H7 (cell line): Measurements from ENCODE around the gene ZSWIM4. TPM values are rescaled to one million over a fixed set of nuclear protein-coding genes. Genes with fewer than 3 reads are reported as not detected.
"Not testable (repeated sequence)": the region's sequence is repeated elsewhere in the genome, so short reads cannot be mapped to it uniquely, and the experiment has no call there.

Source experiments
- DNase-seq: peaks from one replicate; pipeline ENCODE4 v3.0.0; 2012
- H3K27me3 ChIP-seq: 2 replicates; pipeline ENCODE4 v1.6.0; 2011; ENCODE audit warnings: mild to moderate bottlenecking, low read length; ENCODE audit not compliant: control insufficient read depth, insufficient read depth
- H3K36me3 ChIP-seq: replicated peaks from 2 replicates; pipeline ENCODE4 v1.5.1; 2011; ENCODE audit warnings: low read length; ENCODE audit not compliant: control insufficient read depth, insufficient read depth
- H3K4me3 ChIP-seq: 2 replicates; pipeline ENCODE4 v1.5.1; 2011; ENCODE audit warnings: low read depth, mild to moderate bottlenecking, control low read depth, low read length, moderate library complexity; ENCODE audit not compliant: insufficient read depth
- total RNA-seq: library from RNA; depleted of rRNA; stranded (reverse); fragments of >200 nt; shearing (Covaris generic); gene quantifications from 2 replicates; pipeline ENCODE4 v1.2.3, GENCODE V29; 2014

ZSWIM4 gene
- total RNA-seq, 1 experiment from 2014 or later: 18.3 TPM

DNA sequence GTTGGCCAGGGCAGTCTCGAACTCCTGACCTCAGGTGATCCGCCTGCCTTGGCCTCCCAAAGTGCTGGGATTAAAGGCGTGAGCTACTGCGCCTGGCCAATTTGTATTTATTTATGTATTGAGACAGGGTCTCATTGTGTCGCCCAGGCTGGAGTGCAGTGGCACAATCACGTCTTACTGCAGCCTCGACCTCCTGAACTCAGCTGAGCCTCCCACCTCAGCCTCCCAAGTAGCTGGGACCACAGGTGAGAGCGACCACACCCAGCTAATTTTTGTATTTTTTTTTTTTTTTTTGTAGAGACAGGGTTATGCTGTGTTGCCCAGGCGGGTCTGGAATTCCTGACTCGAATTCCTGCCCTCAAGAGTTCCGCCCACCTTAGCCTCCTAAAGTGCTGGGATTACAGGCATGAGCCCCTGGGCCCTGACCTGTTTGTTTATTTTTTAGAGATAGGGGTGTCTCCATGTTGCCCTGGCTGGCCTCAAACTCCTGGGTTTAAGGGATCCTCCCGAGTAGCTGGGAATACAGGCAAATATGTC is 57.0 kb downstream of the ZSWIM4 start:
- not testable (repeated sequence) for DNase-seq, H3K4me3 ChIP-seq, H3K36me3 ChIP-seq, H3K27me3 ChIP-seq

DNA sequence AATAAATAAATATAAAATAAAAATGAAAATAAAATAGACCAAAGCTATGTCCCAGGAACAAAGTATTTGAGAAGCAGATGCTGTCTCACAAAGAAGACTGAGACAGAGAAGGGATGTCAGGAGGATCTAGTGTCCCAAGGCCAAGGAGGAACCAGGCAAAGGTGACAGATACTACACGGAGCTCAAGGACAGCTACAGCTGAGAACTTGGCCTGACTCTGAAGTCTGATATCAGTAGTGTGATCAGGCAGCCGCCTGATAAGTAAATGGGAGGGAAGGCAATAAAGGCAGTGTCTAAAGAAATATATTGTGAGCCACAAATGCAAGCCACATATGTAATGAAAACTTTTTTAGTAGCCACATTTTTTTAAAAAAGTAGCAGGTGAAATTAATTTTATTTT is 61.3 kb downstream of the ZSWIM4 start:
- Histone ChIP-seq H3K4me3 (no peak overlapping the region), H3K36me3 (no peaks in the 10 kb centered on the region), H3K27me3 (no peaks in the 10 kb centered on the region)
- DNase-seq: no peak

DNA sequence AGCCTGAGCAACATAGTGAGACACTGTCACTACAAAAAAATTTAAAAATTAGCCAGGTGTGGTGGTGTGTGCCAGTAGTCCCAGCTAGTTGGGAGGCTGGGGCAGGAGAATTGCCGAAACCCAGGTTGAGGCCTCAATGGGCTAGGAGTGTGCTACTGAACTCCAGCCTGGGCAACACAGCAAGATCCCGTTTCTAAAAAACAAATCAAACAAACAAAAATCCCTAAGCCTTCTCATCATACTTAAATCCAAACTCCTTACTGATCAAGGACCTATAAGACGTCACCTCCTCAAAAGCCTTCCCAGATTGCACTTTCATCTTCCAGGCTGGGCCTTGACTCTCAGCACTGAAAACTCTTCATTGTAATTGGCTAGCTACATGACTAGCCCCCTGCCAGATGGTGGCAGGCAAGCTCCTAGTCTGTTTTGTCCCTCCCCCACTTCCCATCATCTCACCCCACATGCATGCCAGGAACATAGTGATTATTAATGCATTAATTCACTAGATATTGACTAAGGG is 64.2 kb downstream of the ZSWIM4 start:
- DNase-seq: peak; percentile 51
- H3K36me3 ChIP-seq: no peaks in the 10 kb centered on the region

DNA sequence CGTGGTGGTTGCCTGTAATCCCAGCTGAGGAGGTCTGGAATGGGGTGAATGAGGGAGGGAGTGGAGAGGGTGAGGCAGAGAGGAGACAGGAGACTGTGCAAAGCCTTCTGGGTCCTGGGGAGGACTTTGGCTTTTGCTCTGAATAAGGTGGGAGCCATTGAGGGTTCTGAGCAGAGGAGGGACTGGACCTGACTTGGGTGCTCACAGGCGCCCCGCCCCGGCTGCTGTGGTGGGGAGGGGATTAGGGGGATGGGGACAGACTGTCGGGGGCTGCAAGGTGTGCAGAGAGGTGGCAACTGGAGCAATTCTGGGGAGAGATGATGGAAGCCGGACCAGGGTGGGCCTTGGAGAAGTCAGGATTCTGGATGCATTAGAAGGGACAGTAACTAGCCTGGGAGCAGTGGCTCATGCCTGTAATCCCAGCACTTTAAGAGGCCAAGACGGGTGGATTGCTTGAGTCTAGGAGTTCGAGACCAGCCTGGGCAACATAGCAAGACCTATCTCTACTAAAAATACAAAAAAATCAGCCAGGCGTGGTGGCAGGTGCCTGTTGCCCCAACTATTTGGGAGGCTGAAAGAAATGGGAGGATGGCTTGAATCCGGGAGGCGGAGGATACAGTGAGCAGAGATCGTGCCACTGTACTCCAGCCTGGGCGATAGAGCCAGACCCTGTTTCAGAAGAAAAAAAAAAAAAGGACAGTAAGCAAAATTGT is 65.6 kb downstream of the ZSWIM4 start:
- Histone ChIP-seq H3K36me3 (no peaks in the 10 kb centered on the region), H3K4me3 (no peak overlapping the region), H3K27me3 (peaks cover 18% of the 10 kb centered on the region)
- peak; percentile 18 for DNase-seq

More for the DNA sequence above, 64.2 kb downstream of the ZSWIM4 start:
- Histone ChIP-seq H3K27me3 (peaks cover 8% of the 10 kb centered on the region), H3K4me3 (no peak overlapping the region)

DNA sequence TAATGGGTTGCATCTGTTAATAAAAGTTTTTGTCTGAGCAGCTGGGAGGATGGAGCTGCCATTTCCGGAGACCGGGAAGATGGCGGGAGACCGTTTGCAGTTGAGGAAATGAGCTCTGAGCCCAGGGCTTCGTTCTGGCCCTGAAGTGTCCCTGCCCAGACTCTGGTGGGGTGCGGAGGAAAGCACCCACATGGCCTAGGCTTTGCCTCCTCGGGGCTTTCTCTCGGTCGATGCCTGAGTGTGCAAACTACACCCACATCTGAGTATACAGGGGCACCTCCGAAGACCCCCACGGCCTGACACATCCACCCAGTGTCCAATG is 66.1 kb downstream of the ZSWIM4 start:
- H3K27me3 ChIP-seq: peaks cover 23% of the 10 kb centered on the region
- DNase-seq: no peak
- H3K36me3 ChIP-seq: no peaks in the 10 kb centered on the region
- H3K4me3 ChIP-seq: no peak overlapping the region

DNA sequence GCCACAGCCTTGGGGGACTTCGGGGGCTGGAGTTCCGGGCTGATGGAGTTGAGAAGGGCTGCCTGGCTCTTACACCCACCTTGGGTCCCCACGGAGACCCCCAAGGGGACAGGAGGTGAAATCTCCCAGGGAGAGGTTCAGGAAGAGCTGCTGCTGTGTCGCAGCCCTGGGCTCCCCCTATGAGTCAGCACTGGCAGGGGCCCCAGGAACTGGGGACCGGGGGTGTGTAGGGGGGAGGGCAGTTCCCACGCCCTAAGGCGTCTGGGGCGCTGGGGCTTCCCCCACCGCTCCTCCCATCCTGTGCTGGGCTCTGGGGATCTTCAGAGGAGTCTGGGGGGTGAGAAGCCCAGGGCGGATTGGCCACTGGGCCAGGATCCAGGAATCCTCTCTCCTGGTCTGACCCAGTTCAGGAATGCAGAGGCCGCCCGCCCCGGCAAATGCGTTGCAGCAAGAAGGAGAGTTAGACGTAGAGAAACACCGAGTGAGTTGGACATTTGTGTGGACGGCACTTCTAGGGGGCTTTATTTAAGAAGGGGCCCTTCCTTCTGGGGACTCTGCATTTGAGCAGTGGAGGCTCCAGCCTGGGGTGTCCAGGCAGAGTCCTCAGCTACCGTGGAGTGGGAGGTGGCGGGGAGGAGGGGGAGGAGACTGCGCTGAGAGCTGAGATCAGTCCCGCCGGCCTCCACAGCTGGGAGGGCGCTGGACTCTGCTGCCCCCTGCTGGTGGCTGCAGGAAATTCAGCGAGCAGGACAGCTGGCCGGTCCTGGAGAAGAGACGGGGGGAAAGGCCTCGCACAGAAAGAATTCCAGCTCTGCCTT is 66.7 kb downstream of the ZSWIM4 start:
- no peaks in the 10 kb centered on the region for H3K36me3 ChIP-seq
- H3K27me3 ChIP-seq: peaks cover 28% of the 10 kb centered on the region
- H3K4me3 ChIP-seq: peak overlapping the region; percentile 38
- peak; percentile 97 for DNase-seq

DNA sequence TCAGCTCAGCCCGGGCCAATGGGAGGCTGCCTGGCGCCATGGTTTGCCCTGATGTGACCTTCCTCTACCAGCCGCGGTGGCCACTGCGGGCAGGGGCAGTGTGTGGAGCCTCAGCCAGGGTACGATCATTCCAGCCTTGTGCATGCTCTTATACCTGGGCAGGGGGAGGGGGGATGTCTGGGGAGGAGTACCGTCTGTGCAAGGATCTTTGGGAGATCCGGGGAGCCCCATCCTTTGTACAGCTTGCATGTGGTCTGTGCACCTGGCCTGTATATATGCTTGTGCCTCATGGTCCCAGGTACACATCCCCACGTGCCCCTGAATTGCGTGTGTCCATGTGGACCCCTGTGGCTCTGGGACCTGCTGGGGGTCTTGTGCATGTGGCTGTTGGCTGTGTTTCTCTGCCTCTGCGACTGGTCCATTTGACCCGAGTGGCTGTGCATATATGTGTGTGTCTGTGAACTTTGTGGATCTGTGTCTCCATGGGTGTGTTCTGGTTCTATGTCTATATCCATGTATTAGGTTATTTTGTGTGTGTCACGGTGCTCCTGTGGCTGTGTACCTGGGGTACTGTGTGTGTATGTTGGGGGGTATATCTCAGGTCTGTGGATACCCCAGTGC is 68.9 kb downstream of the ZSWIM4 start:
- peak; percentile 72 for DNase-seq
- no peak overlapping the region for H3K4me3 ChIP-seq
- no peaks in the 10 kb centered on the region for H3K36me3 ChIP-seq
- peaks cover 40% of the 10 kb centered on the region for H3K27me3 ChIP-seq

DNA sequence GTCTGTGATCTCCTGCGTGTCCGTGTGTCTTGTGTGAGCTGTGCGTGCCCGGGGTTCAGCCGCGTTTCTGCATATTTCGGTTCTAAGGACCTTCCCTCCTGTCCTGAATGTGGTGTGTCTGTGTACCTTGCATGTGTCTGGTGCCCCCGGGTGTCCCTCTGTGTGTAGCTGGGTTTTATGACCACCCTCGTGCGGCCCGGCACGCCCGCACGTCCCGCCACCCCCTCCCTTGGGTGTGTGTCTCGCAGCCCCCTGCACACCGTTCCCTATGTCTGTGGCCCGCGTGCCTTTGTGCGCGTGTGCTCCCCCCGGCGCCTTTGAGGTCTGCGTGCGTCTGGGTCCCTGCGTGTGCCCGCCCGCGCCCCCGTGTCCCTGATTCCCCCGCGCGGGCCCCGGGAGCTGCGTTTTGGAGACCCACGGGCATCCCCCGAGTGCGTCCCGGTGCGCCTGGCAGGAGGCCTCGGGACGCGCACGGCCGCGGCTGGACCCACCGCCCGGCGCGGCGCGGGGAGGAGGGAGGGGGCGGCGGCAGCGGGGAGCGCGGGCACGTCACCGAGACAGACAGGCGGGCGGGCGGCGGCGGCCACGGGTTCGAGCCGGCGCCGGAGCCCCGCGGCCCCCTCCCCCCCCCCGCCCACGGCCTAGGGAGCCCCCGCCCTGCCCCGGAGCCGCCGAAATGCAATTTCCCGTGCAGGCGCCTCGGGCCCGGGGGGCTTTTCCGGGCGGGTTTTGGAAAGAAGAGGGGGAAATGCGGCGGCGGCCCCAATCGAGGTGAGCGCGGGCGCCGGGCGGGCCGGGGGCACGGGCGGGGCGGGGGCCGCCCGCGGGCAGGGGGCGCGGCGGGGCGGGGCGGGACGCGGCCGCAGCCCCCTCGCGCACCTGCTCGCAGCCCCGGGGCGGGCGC is 69.7 kb downstream of the ZSWIM4 start:
- peak overlapping the region; percentile 40 for H3K4me3 ChIP-seq

DNA sequence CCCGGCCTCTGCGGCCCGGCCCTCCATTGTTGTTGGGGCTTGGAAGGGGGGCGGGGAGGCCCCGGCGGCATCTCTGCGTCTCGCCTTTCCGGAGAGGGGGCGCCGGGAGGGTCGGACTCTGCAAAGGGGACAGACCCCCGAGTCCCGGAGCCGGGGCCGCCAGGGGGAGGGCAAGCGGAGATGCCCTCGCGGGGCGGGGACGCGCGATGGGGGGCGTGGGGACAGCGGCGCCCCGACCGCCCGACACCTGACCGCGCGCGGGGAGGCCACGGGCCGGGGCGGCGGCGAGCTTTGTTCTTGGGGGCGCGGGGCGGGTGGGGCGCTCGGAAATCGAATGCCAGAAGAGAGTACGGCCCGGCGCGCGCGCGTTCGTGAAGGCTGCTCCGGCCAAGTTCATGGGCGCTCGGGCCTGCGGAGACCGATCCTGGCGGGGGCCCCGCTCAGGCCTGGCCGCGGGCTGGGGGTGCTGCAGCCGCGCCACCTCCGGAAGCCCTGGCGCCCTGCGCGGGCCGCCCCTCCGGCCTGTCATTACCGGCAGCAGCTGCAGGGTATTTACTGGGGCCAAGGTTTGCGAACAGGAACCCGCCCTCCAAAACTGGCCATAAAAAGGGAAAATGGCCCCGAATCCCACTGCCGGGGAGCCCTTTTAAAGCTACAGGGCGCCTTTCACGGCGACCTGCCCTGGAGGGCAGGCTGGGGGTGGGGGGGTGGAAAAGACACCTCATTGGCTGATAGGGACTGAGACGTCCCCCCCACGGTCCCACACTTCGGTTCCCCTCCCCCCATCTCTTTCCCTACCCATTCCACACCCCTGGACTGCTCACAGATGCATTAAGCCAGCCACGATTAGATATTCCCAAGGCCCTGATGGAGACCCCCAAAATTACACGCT is 70.6 kb downstream of the ZSWIM4 start:
- Histone ChIP-seq H3K27me3 (peaks cover 41% of the 10 kb centered on the region), H3K4me3 (peak overlapping the region; percentile 40), H3K36me3 (no peaks in the 10 kb centered on the region)
- DNase-seq: peak; percentile 88

More for the DNA sequence above, 69.7 kb downstream of the ZSWIM4 start:
- Histone ChIP-seq H3K36me3 (no peaks in the 10 kb centered on the region), H3K27me3 (peaks cover 40% of the 10 kb centered on the region)
- DNase-seq: peak; percentile 67

DNA sequence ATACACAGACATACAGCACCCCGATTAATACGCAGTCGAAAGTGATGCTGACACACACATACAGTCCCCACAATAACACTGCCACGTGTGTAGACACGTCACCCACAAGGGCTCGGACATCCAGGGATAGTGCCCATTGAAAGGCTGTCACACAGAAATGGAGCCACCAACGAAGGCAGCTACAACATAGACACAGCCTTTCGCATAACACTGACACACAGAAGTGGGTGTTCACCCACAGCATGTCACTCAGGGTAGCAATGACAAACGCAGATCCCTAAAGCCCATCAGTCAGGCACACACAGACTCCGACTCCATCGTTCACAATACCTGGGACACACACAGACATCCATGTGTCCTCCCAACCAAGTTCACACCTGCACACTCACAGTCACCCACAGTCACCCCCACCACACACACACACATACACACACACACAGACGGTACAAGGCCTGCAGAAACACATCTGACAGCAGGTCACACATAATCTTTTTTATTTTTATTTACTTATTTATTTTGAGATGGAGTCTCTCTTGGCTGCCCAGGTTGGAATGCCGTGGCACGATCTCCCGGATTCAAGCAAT is 71.3 kb downstream of the ZSWIM4 start:
- Histone ChIP-seq H3K36me3 (no peaks in the 10 kb centered on the region), H3K27me3 (peaks cover 47% of the 10 kb centered on the region), H3K4me3 (no peak overlapping the region)
- no peak for DNase-seq

DNA sequence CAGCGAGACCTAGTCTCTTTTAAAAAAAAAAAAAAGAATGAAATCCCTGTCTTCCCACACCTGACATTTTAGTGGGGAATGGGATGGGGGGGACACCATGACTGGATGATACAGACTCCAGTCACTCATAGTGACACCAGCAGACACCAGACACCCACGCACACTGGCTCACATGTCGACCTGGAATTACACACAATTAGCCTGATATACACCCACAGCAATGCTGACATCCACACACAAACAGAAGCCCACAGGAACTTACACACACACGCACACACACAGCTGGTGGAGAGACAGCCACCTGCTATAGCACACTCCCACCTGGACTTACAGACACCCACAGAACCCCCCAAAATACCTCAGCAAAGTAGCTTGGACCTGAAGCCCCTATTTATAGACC is 73.4 kb downstream of the ZSWIM4 start:
- H3K27me3 ChIP-seq: peaks cover 58% of the 10 kb centered on the region
- H3K4me3 ChIP-seq: no peak overlapping the region

DNA sequence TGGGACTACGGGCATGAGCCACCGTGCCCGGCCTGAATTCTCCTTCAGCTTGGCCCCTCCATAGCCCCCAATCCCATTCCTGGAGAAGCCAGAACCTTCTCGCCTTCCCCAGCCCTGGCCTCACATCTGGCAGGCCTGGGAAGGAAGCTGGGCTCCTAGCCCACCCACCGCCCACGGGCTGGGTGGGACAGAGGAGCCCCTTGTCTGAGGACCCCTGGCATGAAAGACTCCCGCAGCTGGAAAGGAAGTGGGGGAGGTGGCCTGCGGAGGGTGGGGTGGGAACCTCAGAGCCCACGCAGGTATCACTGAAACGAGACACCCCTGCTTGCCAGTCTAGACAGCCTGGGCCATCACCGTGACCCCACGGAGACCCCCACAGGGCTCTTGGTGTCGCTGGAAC is 74.0 kb downstream of the ZSWIM4 start:
- Histone ChIP-seq H3K36me3 (no peaks in the 10 kb centered on the region), H3K27me3 (peaks cover 58% of the 10 kb centered on the region)
- peak; percentile 40 for DNase-seq

More for the DNA sequence above, 73.4 kb downstream of the ZSWIM4 start:
- DNase-seq: peak; percentile 21
- H3K36me3 ChIP-seq: no peaks in the 10 kb centered on the region

DNA sequence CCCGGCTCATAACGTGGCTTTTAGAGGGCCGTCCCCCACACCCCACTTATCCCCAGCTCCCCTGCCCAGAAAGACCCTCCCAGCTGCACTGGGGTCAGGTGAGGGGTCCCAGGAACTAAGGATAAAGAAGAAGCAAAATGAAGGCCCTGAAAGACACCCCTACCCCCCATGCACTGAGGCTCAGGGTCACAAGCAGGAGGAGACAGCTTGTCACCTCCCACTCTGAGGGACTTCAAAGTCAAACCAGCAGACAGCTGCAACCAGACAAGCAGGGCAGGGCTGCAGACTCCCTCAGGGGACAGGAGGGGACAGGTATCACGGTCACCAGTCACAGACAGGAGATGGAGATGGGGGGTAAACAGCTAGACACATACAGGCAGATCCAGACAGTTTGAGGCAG is 75.6 kb downstream of the ZSWIM4 start:
- H3K36me3 ChIP-seq: no peaks in the 10 kb centered on the region
- DNase-seq: no peak
- peaks cover 63% of the 10 kb centered on the region for H3K27me3 ChIP-seq
- no peak overlapping the region for H3K4me3 ChIP-seq

More for the DNA sequence above, 74.0 kb downstream of the ZSWIM4 start:
- no peak overlapping the region for H3K4me3 ChIP-seq
